ENCODE measurements around the gene SH3PXD2A. TPM values are rescaled to one million over a fixed set of nuclear protein-coding genes. Genes with fewer than 3 reads are reported as not detected.
A peak's percentile ranks its signal among the peaks of the same experiment; 100 is the strongest.

SH3PXD2A gene
- total and polyA plus RNA-seq, 2 of the 4 experiments (the other 2 are of a cell fraction), result 6.3 to 23.0 TPM

DNA sequence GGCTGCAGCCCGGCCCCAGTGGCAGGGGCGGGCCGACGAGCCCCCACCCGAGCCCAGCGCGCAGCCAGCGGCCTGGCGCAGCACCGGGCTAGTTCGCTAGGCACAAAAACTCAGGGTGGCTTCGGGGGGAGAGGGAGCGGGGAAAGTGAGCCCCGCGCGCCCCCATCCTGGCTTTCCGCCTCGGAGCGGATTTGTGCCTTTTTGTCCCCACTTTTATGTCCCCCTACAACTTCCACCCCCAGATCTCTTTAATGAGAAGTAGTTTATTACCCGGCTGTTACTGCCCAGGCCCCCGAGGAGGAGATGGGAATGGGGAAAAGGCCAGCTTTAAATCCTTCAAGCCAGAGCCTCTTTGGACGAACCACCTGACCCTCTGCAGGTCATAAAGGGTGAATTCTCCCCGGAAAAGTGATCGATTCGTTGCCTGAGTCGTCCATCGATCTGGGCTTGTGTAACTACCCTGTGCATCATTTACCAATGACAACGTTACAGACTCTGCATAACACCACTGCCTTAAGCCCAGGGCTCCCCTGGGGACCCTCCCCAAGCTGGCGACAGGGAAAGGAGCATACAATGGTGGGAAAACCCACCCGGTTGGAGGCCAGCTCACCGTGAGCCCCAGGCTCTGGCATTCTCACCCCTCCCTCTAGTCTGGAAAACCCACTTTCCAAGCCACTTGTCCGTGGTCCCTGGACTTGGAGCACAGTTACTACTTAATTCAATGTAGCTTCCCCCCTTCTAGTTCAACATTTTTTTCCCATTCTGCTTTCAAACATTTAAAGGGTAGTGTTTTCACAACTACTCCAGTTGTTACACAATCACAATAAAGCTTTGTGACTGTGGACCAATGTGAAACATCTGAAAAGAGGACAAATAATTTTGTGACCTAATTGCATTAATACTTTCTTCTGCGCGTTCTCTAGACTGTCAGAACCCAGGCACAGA is 748 bp upstream of the SH3PXD2A start:
- peak overlapping the region; percentile 42 for H3K4ac ChIP-seq (ENCODE audit: low read depth, low read length)
- 0 out of 2 replicates have a peak overlapping the region, but pooled peaks have one; percentile 46 for H3K14ac ChIP-seq (replicated peaks; ENCODE audit: low read depth, low read length)
- peak overlapping the region; percentile 31 for H2AK9ac ChIP-seq (replicated peaks; ENCODE audit: low read depth, low read length, poor library complexity)
- no peak overlapping the region; the same call in 1 of the 2 replicates for H3K18ac ChIP-seq (ENCODE audit: low read depth, low read length)
- H3K27me3 ChIP-seq (ENCODE audit: control insufficient read depth, insufficient read depth, low read length), result no peaks in the 10 kb centered on the region
- H3K4me3 ChIP-seq (ENCODE audit: insufficient read depth, low read depth, low read length), result peak overlapping the region; percentile 92
- H3K56ac ChIP-seq (ENCODE audit: extremely low read depth, insufficient read depth, low read length), result 0 out of 2 replicates have a peak overlapping the region, but pooled peaks have one; percentile 4
- 0 out of 2 replicates have a peak overlapping the region, but pooled peaks have one; percentile 11 for H3K9ac ChIP-seq (ENCODE audit: low read depth, low read length)
- DNase-seq, result no peak
- no peak overlapping the region for H2BK5ac ChIP-seq (ENCODE audit: low read depth, low read length, poor library complexity, severe bottlenecking)
- peak overlapping the region; percentile 28; the same call in 1 of the 2 replicates for H2BK20ac ChIP-seq (ENCODE audit: low read depth, low read length)
- peak overlapping the region; percentile 68 for H2AFZ ChIP-seq (replicated peaks; ENCODE audit: low read length, poor library complexity)
- no peak for TF ChIP-seq CHD1 (IDR thresholded peaks at IDR 0.05; ENCODE audit: low read depth, low read length)
- no peak for TF ChIP-seq RCOR1 (IDR thresholded peaks at IDR 0.05; ENCODE audit: insufficient replicate concordance, low read length)
- no peak for TF ChIP-seq FOS (IDR thresholded peaks at IDR 0.05; ENCODE audit: low read depth, low read length)
- no peak for TF ChIP-seq RFX5 (IDR thresholded peaks at IDR 0.05; ENCODE audit: low read depth, low read length)
- no peak for TF ChIP-seq RAD21 (IDR thresholded peaks at IDR 0.05; ENCODE audit: low read length)
- TF ChIP-seq CEBPB (IDR thresholded peaks at IDR 0.05; ENCODE audit: low read depth, low read length), result peak; percentile 77
- no peak for TF ChIP-seq NFE2L2 (IDR thresholded peaks at IDR 0.05; ENCODE audit: low read depth, low read length)
- in situ Hi-C loops (cut with MboI; ENCODE audit: low sequenced_read_pairs) (loop anchor here (5.0 to 10.0 kb wide), 2 partner anchors 139 to 261 kb away; no protein-coding TSS in a partner anchor), intact Hi-C loops (cut with micrococcal nuclease) (loop anchor here (5.0 kb wide), 1 partner anchor 259 kb away; no protein-coding TSS in a partner anchor), dilution Hi-C loops (cut with HindIII; ENCODE audit: low sequenced_read_pairs, unreplicated experiment) (loop anchor here (25.0 kb wide), 1 partner anchor 144 kb away; no protein-coding TSS in a partner anchor)
- no peak; the same call in 1 of the 2 replicates for ATAC-seq (ENCODE audit: low read depth)
- peaks cover 24% of the 10 kb centered on the region for H3K4me1 ChIP-seq (ENCODE audit: control insufficient read depth, insufficient read depth, low read length)
- H4K8ac ChIP-seq (ENCODE audit: low read depth in 2 of 2, low read length in 2 of 2), result peak overlapping the region in 1 of 2 experiments; percentile 51; a peak in 1 of 4 replicates
- BruUV-seq (replicated peaks), result no TSS peak
- no peak overlapping the region; the same call in 1 of the 2 replicates for H4K5ac ChIP-seq (ENCODE audit: low read depth, low read length)
- no peaks in the 10 kb centered on the region for H3K9me3 ChIP-seq (ENCODE audit: control insufficient read depth, insufficient read depth, low read length)
- H2BK120ac ChIP-seq (ENCODE audit: low read depth, low read length), result no peak overlapping the region
- H2BK15ac ChIP-seq (ENCODE audit: low read depth, low read length), result no peak overlapping the region
- ChIA-PET POLR2A (ENCODE audit: unreplicated experiment) (no interaction called here), CTCF (interaction anchor here (1.0 kb wide), 1 partner anchor 143 kb away, joined by 4 read pairs; no protein-coding TSS in a partner anchor)
- H3K36me3 ChIP-seq (ENCODE audit: control insufficient read depth, insufficient read depth, low read length), result no peaks in the 10 kb centered on the region
- peak overlapping the region; percentile 51 for H3K4me2 ChIP-seq (ENCODE audit: low read depth, low read length)
- H4K91ac ChIP-seq (ENCODE audit: insufficient read depth, low read depth, low read length), result no peak overlapping the region
- no peak overlapping the region for H3K27ac ChIP-seq (ENCODE audit: insufficient read depth, low read length)
- peaks cover 7 to 38% of the 10 kb centered on the region in 2 experiments; a peak in 3 of 4 replicates for H3K79me1 ChIP-seq (ENCODE audit: low read depth in 1 of 2, low read length in 2 of 2)
- H4K20me1 ChIP-seq (ENCODE audit: insufficient read depth, low read length), result no peaks in the 10 kb centered on the region
- H3K9me1 ChIP-seq (ENCODE audit: insufficient read depth, low read length), result peaks cover 11% of the 10 kb centered on the region
- WGBS, 2 experiments (ENCODE audit: extremely low coverage in 2 of 2, insufficient read length in 1 of 2), result 40% methylated on average over 1 of the region's 34 CpGs; no CpG with 5 or more reads in 1 of the 2 experiments
- peak overlapping the region; percentile 41; the same call in 1 of the 2 replicates for H3K23ac ChIP-seq (ENCODE audit: low read depth, low read length)
- peak overlapping the region; percentile 50; the same call in 1 of the 2 replicates for H2AK5ac ChIP-seq (ENCODE audit: low read depth, low read length)
